ENCODE data around the gene HBM.

GRCh38 chr16:118857-119256 lies 46.9 kb upstream of the HBM start:
- TF ChIP-seq CTCF (IDR thresholded peaks at IDR 0.05) (no peak), POLR2A (IDR thresholded peaks at IDR 0.05) (no peak)

Measured in testis (tissue), 2 donors.